WTC11 (cell line): ENCODE measurements around the gene CNKSR3.

Source experiments
- ELF4 ChIP-seq: sonication (generic); formaldehyde crosslinking; IDR thresholded peaks from 2 replicates; pipeline ENCODE4 v1.8.1; 2022; ENCODE audit warnings: low read depth, mild to moderate bottlenecking, moderate library complexity, missing genetic modification reagents
- ETV6 ChIP-seq: sonication (generic); formaldehyde crosslinking; IDR thresholded peaks from 2 replicates; pipeline ENCODE4 v1.8.1; 2022; ENCODE audit warnings: mild to moderate bottlenecking, missing genetic modification reagents
- JUN ChIP-seq: sonication (generic); formaldehyde crosslinking; IDR thresholded peaks from 2 replicates; pipeline ENCODE4 v1.8.0; 2023; ENCODE audit warnings: mild to moderate bottlenecking, missing genetic modification reagents
- SMAD3 ChIP-seq: sonication (generic); formaldehyde crosslinking; IDR thresholded peaks from 2 replicates; pipeline ENCODE4 v1.8.0; 2022; ENCODE audit warnings: missing genetic modification reagents, mild to moderate bottlenecking, borderline replicate concordance
- TCF7 ChIP-seq: sonication (generic); formaldehyde crosslinking; IDR thresholded peaks from 2 replicates; pipeline ENCODE4 v1.8.0; 2022; ENCODE audit warnings: mild to moderate bottlenecking, low read depth, missing genetic modification reagents, moderate library complexity
- ZNF219 ChIP-seq: sonication (generic); formaldehyde crosslinking; IDR thresholded peaks from 2 replicates; pipeline ENCODE4 v1.8.0; 2023; ENCODE audit warnings: missing genetic modification reagents, mild to moderate bottlenecking, borderline replicate concordance
- TF ChIP-seq, protein P1 (sequence below): fragments of 200-600 bp; IDR thresholded peaks from 2 replicates; pipeline ENCODE4 v1.8.0; 2022; ENCODE audit warnings: antibody characterized with exemption
- TF ChIP-seq, protein P2 (sequence below): sonication (generic); formaldehyde crosslinking; IDR thresholded peaks from 2 replicates; pipeline ENCODE4 v1.8.1; 2023; ENCODE audit warnings: mild to moderate bottlenecking, missing genetic modification reagents
- TF ChIP-seq, protein P3 (sequence below): sonication (generic); formaldehyde crosslinking; IDR thresholded peaks from 2 replicates; pipeline ENCODE4 v1.8.1; 2022; ENCODE audit warnings: mild to moderate bottlenecking, missing genetic modification reagents, moderate library complexity, borderline replicate concordance

DNA sequence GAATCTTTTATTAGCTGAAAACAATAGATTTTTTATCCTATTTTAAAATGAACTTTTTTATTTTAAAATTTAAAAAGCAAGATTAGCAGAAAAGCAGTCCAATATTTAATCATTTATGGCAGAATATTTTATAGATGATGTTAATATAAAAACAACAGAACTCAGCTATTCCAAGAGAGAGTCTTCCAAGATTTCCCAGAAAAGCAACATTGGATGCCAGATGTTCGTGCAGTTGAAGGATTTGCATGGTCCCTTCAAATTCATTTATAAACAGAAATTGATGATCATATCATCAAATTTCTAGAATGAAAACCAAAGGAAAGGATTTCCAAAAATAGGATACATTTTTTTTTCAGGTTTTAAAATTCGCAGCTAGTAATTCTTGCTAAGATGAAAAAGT lies 25.4 kb upstream of the CNKSR3 start:
- no peak for TF ChIP-seq ETV6 (CRISPR knock-in tag)
- TF ChIP-seq, protein P1, sequence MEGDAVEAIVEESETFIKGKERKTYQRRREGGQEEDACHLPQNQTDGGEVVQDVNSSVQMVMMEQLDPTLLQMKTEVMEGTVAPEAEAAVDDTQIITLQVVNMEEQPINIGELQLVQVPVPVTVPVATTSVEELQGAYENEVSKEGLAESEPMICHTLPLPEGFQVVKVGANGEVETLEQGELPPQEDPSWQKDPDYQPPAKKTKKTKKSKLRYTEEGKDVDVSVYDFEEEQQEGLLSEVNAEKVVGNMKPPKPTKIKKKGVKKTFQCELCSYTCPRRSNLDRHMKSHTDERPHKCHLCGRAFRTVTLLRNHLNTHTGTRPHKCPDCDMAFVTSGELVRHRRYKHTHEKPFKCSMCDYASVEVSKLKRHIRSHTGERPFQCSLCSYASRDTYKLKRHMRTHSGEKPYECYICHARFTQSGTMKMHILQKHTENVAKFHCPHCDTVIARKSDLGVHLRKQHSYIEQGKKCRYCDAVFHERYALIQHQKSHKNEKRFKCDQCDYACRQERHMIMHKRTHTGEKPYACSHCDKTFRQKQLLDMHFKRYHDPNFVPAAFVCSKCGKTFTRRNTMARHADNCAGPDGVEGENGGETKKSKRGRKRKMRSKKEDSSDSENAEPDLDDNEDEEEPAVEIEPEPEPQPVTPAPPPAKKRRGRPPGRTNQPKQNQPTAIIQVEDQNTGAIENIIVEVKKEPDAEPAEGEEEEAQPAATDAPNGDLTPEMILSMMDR, result no peak
- TF ChIP-seq, protein P2, sequence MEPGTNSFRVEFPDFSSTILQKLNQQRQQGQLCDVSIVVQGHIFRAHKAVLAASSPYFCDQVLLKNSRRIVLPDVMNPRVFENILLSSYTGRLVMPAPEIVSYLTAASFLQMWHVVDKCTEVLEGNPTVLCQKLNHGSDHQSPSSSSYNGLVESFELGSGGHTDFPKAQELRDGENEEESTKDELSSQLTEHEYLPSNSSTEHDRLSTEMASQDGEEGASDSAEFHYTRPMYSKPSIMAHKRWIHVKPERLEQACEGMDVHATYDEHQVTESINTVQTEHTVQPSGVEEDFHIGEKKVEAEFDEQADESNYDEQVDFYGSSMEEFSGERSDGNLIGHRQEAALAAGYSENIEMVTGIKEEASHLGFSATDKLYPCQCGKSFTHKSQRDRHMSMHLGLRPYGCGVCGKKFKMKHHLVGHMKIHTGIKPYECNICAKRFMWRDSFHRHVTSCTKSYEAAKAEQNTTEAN (CRISPR knock-in tag), result no peak
- TF ChIP-seq, protein P3, sequence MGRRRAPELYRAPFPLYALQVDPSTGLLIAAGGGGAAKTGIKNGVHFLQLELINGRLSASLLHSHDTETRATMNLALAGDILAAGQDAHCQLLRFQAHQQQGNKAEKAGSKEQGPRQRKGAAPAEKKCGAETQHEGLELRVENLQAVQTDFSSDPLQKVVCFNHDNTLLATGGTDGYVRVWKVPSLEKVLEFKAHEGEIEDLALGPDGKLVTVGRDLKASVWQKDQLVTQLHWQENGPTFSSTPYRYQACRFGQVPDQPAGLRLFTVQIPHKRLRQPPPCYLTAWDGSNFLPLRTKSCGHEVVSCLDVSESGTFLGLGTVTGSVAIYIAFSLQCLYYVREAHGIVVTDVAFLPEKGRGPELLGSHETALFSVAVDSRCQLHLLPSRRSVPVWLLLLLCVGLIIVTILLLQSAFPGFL, result no peak
- TF ChIP-seq TCF7 (CRISPR knock-in tag), result no peak
- TF ChIP-seq ELF4, result no peak
- TF ChIP-seq SMAD3 (CRISPR knock-in tag), result no peak
- TF ChIP-seq ZNF219 (CRISPR knock-in tag), result no peak
- no peak for TF ChIP-seq JUN (CRISPR knock-in tag)
